IMR-90 (cell line): ENCODE results near the gene WRAP73.

Experiments used
- BHLHE40 ChIP-seq: fragments of 150-350 bp; IDR thresholded peaks from 2 replicates; pipeline ENCODE4 v1.6.1; 2016; ENCODE audit warnings: mild to moderate bottlenecking, low read depth, low read length
- RAD21 ChIP-seq: IDR thresholded peaks from 2 replicates; pipeline ENCODE4 v1.6.1; 2012; ENCODE audit warnings: low read length, improper control_type of control experiment

DNA sequence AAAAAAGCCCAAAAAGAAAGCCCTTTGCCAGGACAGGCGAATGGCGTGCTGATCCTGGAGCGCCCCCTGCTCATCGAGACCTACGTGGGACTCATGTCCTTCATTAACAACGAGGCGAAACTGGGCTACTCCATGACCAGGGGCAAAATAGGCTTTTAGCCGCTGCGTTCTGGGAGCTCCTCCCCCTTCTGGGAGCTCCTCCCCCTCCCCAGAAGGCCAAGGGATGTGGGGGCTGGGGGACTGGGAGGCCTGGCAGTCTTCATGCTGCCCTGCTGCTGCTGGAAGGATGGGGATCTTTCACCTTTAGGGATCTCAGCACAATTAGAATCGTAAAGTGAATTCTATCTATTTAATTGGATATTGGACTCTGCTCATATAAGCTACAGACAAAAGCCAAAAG, 21.5 kb downstream of the WRAP73 start:
- no peak for TF ChIP-seq BHLHE40
- no peak for TF ChIP-seq RAD21
